Measurements from ENCODE around the gene C6orf136. TPM values are rescaled to one million over a fixed set of nuclear protein-coding genes. Genes with fewer than 3 reads are reported as not detected.

The C6orf136 gene
- total and polyA plus RNA-seq, 9 of the 15 experiments (the other 6 are each of a cell fraction or from before 2014, with no cell fraction given): 14.1 to 63.1 (median 18.4) TPM

GRCh38 chr6:30686009-30686907 lies 39.3 kb downstream of the C6orf136 start, which contains the start of gene PPP1R18 (continued):
- TF ChIP-seq SMAD4 (CRISPR knock-in tag; conservative IDR thresholded peaks at IDR 0.05): no peak
- peak; percentile 53 for TF ChIP-seq ELF4 (CRISPR knock-in tag; IDR thresholded peaks at IDR 0.05)
- TF ChIP-seq ZNF239 (CRISPR knock-in tag; IDR thresholded peaks at IDR 0.05): no peak
- TF ChIP-seq SREBF1 (IDR thresholded peaks at IDR 0.05; ENCODE audit: borderline replicate concordance, low read depth, low read length): no peak
- TF ChIP-seq CTCF (IDR thresholded peaks at IDR 0.05 in 2 of 3, conservative IDR thresholded peaks at IDR 0.05 in 1 of 3; ENCODE audit: insufficient read depth in 2 of 3, low read depth in 1 of 3, low read length in 3 of 3): no peak
- no peak for TF ChIP-seq GATAD2B (IDR thresholded peaks at IDR 0.05; ENCODE audit: borderline replicate concordance)
- TF ChIP-seq SMARCE1 (IDR thresholded peaks at IDR 0.05): no peak
- no peak for TF ChIP-seq TBL1XR1 (IDR thresholded peaks at IDR 0.05; ENCODE audit: low read length in 2 of 2)
- TF ChIP-seq ZNF12 (CRISPR knock-in tag; IDR thresholded peaks at IDR 0.05): no peak
- TF ChIP-seq ZNF583 (CRISPR knock-in tag; IDR thresholded peaks at IDR 0.05): no peak
- TF ChIP-seq PRPF4 (IDR thresholded peaks at IDR 0.05; ENCODE audit: insufficient read depth, low read depth, low read length, poor library complexity, severe bottlenecking): no peak
- TF ChIP-seq BRCA1 (IDR thresholded peaks at IDR 0.05): no peak
- TF ChIP-seq BRCA1 (CRISPR knock-in tag; IDR thresholded peaks at IDR 0.05): no peak
- peak; percentile 61 for TF ChIP-seq SUPT5H (IDR thresholded peaks at IDR 0.05)
- no peak for TF ChIP-seq PTRF (tag; IDR thresholded peaks at IDR 0.05)
- 0 out of 2 replicates have a peak, but pooled peaks have one; percentile 12 for TF ChIP-seq ELF1 (tag; IDR thresholded peaks at IDR 0.05)
- no peak for TF ChIP-seq ADNP (tag; IDR thresholded peaks at IDR 0.05)
- no peak for TF ChIP-seq CGGBP1 (CRISPR knock-in tag; IDR thresholded peaks at IDR 0.05)
- no peak for TF ChIP-seq GTF2B (IDR thresholded peaks at IDR 0.05; ENCODE audit: extremely low read depth, insufficient read length)
- no peak for TF ChIP-seq PHTF2 (CRISPR knock-in tag; IDR thresholded peaks at IDR 0.05)
- no peak for TF ChIP-seq SMAD2 (IDR thresholded peaks at IDR 0.05; ENCODE audit: low read depth, low read length)
- 0 out of 4 replicates have a peak, but pooled peaks of 1 of the 2 experiments have one; percentile 26 for TF ChIP-seq BCLAF1 (IDR thresholded peaks at IDR 0.05; ENCODE audit: borderline replicate concordance in 1 of 2, control insufficient read depth in 1 of 2, low read depth in 2 of 2, low read length in 1 of 2)
- TF ChIP-seq POLR3A (IDR thresholded peaks at IDR 0.05; ENCODE audit: borderline replicate concordance, extremely low read depth, insufficient read depth, insufficient read length): no peak

Data from K562 (cell line).